Gastrocnemius medialis (tissue), 4 donors: ENCODE results near the gene TCTN1.

Experiments
- CTCF ChIP-seq, 5 experiments: fragments of 450-650 bp in 3 of 5; fragments of 200-600 bp in 2 of 5; sonication (generic) in 2 of 5; IDR thresholded peaks in 4 of 5; conservative IDR thresholded peaks in 1 of 5; 1 replicate in 4 of 5; 2 replicates in 1 of 5; pipeline ENCODE4 v1.5.1; 2016 to 2019; ENCODE audit warnings: antibody characterized with exemption in 5 of 5, mild to moderate bottlenecking in 3 of 5, moderate library complexity in 3 of 5
- POLR2A ChIP-seq, 2 donors: fragments of 450-650 bp; IDR thresholded peaks; one replicate each; pipeline ENCODE4 v1.6.1; 2017; ENCODE audit warnings: antibody characterized with exemption in 2 of 2, mild to moderate bottlenecking in 2 of 2, moderate library complexity in 2 of 2

DNA sequence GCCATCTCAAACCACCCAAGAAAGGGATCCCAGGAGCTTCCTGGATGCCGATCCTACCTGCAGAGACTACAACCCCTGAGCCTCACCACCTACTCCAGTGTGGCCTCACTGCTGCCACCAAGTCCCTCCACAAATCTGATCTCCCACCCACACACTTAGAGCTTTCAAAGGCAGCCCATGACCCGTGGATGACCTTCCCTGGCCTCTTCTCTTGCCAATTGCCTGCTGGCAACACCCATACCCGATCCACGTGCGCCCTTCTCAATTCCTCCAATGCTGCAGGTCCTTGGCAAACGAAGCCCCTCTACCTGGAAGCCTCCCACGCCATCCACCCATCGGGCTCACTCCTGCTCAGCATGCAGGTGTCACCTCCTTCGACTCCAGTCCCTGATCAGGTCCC lies 44.3 kb downstream of the TCTN1 start:
- TF ChIP-seq CTCF (IDR thresholded peaks at IDR 0.05 in 4 of 5, conservative IDR thresholded peaks at IDR 0.05 in 1 of 5) (no peak), POLR2A (IDR thresholded peaks at IDR 0.05) (no peak)
